GM21528 (cell line): ENCODE results near the gene DAGLB.
A peak's percentile ranks its signal among the peaks of the same experiment; 100 is the strongest.

ENCODE experiments used
- ATAC-seq: cut with Tn5 transposase; IDR thresholded peaks from one replicate; pipeline ENCODE4 v1.9.1; 2021; ENCODE audit warnings: mild to moderate bottlenecking, moderate library complexity; ENCODE audit not compliant: unreplicated experiment, low FRiP score

The DAGLB gene, protein sequence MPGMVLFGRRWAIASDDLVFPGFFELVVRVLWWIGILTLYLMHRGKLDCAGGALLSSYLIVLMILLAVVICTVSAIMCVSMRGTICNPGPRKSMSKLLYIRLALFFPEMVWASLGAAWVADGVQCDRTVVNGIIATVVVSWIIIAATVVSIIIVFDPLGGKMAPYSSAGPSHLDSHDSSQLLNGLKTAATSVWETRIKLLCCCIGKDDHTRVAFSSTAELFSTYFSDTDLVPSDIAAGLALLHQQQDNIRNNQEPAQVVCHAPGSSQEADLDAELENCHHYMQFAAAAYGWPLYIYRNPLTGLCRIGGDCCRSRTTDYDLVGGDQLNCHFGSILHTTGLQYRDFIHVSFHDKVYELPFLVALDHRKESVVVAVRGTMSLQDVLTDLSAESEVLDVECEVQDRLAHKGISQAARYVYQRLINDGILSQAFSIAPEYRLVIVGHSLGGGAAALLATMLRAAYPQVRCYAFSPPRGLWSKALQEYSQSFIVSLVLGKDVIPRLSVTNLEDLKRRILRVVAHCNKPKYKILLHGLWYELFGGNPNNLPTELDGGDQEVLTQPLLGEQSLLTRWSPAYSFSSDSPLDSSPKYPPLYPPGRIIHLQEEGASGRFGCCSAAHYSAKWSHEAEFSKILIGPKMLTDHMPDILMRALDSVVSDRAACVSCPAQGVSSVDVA

DNA sequence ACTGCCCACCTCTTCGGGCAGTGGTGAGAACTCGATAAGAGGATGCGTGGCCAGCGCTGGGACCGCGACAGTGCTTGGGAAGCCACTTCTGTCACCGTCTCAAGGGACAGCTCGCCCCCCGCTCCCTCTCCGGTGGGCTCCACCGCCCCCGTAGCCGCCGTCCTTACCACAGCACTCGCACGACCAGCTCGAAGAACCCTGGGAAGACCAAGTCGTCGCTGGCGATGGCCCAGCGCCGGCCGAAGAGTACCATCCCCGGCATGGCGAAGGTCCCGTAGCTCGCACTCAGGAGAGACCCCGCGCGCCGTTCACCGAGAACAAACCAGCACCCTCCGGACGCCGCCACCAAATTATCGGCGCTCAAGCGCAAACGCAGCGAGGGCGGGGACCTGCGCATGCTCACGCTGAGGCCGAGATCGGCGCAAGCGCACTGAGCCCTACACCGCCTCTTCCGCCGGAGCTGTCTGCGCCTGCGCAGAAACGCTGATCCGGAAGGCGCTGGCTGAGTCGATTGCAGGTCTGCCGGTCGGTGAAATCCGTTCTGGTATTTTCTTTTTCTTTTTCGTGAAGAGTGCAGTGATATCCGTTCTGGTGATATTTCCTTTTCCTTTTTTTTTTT lies at the start of gene DAGLB:
Gene DAGLB (minus strand): TSS at position 374 of the 619 bp plus-strand sequence. CDS start 112 bp downstream, at position 262.
- peak; percentile 81 for ATAC-seq

DNA sequence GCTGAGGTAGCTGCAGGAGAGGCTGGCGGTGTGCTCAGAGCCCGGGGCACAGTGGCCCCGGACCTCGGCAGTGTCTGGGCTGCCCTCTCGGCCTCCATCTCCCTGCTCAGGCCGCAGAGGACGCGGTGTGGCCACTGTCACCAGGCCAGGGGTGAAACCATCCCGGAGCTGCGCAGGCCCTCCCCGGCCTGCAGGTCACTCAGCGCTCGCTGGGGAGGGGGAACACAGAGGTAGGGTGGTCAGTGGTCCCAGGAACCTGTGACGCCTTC lies 49.8 kb upstream of the DAGLB start:
- ATAC-seq: no peak

DNA sequence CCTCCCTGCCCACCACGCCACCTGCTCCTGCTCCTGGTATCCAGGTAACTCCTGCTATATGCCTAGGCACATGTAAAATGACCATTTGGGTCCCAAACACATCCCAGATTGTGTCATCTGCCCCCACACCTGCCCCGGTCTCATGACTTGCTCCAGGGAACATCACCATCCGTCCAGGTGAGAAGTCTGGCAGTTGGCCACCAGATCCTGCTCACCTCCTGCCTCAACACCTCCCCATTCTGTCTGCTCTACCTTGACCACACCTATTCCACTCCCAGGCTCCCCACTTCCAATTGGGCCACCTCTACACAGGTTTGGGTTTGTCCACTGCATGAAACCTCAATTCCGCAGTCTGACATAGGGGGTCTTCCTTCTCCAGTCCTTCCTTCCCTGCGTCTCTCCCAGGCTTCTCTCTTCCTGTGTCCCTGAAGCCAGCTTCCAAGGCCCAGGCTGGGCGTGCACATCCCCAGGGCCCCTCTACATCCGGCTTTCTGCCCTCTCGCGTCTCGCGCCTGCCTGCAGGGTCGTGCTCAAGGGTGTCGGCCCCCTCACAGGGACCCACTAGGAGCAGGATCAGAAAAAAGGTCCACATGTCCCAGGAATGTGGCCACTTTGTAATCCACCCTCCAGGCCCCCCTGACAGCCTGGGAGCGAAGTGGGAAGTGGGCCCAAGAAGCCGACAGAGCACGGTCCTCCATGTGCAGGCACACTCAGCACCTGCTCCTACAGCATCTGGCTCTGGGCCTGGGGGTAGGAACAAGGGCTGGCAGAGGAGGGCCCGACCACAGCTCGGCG lies 49.3 kb upstream of the DAGLB start:
- no peak for ATAC-seq

DNA sequence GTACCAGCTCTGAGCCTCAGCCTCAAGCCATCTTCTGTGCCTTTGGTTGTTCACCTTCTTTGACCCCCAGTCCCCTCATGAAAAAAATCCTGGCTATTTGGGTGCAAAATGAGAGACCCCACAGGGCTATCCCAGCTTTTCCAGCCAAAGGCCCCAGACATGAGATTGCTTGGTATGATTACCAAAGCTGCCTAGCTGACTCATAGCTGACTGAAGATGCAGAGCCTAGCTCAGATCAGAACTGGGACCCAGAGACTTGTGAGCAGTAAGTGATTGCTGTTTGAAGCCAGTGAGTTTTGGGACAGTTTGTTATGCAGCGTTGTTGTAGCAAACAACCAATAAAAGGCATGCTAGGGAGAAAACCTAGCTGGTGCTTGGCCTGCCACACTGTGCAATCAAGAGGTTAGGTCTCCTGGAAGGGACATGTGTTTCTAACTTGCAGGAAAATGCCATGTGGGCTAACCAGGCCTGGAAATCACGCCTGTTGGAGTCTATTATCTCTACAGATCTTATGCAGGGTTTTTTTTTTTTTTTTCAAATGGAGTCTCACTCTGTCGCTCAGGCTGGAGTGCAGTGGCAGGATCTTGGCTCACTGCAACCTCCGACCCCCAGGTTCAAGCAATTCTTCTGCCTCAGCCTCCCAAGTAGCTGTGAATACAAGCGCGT lies 48.0 kb upstream of the DAGLB start:
- ATAC-seq: no peak

DNA sequence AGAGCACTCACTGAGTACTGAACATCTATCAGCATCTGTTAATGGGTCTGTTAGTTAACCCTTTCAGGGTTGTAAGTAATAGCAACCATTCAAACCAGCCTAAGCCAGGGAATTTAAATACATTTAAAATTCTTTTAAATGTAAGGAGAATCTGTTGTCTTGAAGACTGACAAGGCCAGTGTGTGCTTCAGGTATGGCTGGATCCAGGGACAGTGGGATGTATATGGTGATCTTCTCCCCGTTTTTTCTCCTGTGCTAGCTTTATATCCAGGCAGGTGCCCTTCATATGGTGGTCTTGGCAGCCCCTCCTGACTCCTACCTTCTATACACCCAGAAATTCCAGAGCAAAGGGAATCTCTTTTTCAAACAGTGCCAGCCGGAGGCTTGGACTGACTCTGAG lies 46.6 kb upstream of the DAGLB start:
- no peak for ATAC-seq

DNA sequence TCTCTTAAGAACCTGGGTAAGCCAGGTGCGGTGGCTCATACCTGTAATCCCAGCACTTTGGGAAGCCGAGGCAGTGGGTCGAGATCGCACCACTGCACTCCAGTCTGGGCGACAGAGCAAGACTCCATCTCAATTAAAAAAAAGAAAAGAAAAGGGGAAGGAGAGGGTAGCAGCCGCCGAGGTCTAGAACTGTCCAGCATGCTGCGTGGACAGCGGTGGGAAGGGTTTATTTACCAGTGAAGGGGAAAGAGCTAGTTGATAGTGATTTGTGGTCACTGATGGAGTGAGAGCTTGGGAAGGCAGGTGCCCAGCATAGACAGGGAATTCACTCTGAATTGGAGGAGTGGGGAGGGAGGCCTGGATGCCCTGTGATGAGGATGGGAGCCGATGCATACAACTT lies 43.4 kb upstream of the DAGLB start:
- no peak for ATAC-seq

DNA sequence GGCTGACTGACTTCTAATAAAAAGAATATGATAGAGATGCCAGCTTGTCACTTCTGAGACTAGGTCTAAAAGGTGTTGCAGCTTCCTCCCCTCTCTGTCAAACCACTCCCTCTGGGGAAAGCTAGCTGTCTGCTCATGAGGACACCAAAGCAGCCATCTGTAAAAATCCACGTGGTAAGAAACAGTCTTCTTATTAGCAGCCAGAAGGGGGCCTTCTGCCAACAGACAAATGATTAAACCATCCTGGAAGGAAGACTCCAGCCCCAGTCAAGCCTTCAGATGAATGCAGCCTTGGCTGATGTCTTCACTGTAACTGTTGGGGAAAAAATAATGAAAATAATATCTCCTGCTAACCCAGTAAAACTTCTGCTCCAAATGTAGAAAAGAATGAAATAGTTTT lies 41.9 kb upstream of the DAGLB start:
- ATAC-seq: no peak

DNA sequence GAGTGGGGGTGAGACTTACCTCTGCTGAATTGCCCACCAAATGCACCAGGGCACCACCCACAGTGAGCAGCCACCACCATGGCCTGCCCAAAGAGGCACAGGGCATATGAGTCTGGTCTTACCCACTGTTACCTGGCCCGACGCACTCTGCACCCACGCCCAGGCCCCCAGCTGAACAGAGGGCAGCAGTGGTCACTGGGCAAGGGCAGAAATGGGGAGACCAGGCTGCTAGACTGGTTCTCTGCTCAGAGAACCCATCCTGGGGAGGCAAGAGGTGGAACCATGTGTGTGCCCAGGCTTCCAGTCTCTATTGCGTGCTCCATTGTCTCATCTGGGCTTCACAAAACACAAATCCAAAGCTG lies 39.4 kb upstream of the DAGLB start:
- no peak for ATAC-seq

DNA sequence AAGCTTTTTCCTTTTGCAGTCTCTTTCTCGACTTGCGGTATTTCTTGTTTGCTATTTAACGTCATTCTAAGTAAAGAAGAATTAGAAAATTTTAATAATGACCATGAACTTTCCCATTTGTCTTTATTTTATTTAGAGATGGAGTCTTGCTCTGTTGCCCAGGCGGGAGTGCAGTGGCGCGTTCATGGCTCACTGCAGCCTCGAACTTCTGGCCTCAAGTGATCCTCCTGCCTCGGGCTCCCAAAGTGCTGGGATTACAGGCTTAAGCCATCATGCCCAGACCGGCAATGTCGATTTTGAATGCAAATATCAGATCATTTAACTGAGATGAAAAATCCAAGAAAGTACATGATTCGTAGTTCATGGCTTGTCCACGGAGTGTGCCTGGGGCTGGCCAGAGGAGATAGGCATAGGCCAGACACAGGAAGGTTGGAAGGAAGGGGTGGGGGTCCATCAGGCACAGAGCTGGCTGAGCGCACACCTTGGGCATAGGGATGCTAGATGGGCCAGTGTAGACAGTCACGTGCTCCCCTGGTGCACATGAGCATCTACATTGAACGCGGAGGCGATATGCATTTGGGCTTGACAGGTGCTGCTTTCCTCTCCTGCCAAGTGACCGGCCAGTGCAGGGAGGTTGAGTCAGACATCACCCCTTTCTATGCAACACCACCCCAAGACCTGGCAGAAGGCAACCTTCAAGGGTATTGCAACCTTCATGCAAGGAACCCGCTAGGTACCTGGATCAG lies 38.9 kb upstream of the DAGLB start:
- no peak for ATAC-seq

DNA sequence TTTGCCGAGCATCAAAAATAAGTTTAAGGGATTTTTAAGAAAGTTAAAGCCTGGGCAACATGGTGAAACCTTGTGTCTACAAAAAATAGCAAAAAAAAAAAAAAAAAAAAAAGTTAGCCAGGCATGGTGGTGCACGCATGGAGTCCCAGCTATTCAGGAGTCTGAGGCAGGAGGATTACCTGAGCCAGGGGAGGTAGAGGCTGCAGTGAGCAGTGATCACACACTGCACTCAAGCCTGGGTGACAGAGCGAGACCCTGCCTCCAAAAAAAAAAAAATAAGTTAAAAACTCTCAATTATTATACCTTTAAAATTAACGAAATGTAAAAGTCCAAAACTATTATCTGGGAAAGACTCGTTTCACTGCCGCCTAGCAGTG lies 35.0 kb upstream of the DAGLB start:
- ATAC-seq: no peak

DNA sequence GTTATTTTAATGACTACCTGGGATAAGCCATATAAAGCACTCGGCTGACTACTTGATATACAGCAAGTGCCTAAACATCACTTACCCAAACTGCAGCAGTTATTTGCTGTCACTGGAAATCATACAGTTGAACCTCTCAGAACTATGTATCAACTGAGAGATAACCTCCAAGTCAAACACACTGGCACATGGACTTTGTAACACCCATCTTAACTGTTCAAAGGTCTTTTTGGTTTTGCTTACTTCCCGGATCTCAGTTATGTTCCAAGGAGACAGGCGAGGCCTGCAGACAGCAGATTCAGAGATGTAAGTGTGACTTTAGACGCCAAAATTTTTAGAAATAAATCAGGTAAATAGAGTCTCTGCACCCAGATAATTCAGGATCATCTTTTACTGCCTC lies 34.6 kb upstream of the DAGLB start:
- no peak for ATAC-seq

DNA sequence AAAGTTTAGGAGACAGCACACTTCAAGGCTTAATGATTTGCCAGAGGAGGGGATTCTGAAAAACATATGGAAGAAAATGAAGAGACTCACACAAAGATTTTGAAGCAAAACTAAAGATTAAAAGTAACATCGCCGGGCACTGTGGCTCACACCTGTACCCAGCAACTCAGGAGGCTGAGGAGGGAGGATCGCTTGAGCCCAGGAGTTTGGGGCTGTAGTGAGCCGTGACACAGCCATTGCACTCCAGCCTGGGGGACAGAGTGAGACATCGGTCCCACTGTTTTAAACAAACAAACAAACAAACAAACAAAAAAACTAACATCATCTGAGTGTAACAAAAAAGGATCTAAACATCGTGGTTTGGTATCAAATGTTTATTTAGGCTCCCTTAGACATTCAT lies 33.7 kb upstream of the DAGLB start:
- no peak for ATAC-seq

DNA sequence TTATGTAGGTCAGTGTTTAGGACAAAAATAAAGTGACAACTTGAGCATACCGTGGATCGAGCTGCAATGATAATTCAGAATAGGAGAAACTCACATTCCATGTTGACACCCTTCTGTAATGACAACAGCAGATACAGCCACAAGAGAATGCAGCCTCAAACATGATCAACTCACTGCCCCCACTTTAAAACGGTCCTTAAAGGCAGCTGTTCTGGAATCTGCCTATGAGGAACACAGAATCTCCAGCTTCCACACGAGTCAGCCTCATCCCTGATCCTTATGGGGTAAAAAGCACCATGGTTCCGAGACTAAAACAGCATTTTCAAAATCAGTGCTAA lies 32.5 kb upstream of the DAGLB start:
- ATAC-seq: no peak

DNA sequence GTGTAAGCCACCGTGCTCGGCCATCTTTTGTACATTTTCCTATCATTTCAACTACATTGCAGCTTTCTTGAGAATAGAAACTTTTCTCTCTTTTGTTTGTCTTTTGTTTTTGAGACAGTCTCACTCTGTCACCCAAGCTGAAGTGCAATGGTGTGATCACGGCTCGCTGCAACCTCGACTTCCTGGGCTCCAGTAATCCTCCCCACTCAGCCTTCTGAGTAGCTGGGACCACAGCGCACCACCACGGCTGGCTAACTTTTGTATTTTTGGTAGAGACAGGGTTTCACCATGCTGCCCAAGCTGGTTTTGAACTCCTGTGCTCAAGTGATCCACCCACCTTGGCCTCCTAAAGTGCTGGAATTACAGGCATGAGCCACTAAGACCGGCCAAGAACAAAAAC lies 31.3 kb upstream of the DAGLB start:
- no peak for ATAC-seq

DNA sequence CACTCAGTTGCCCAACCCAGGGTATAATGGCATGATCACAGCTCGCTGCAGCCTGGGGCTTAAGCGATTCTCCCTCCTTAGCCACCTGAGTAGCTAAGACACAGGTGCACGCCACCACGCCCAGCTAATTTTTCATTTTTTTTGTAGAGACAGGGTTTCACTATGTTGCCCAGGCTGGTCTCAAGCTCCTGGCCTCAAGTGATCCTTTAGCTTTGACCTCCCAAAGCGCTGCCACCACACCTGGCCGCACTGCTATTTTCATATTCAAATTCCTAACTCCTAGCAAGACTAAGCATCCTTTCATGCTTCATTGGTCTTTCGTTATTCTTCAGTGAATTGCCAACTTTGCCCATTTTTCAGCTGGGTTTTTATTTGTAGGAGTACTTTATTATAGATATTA lies 30.4 kb upstream of the DAGLB start:
- no peak for ATAC-seq

DNA sequence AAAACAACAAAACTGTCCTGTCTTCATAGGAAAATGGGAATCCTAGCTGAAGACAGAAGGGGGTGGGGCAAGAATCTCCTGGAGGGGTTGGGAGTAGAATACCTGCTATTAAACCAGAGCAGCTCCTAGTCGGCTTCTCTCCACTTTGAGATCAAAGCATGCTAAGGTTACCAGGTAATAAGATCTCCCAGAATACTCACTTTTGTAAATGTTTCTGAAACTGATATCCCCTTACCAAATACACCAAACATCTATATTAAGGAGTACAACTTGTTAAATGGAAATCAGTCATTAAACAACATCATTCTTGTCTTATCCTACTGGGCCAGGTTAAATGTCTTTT lies 29.5 kb upstream of the DAGLB start:
- ATAC-seq: no peak

DNA sequence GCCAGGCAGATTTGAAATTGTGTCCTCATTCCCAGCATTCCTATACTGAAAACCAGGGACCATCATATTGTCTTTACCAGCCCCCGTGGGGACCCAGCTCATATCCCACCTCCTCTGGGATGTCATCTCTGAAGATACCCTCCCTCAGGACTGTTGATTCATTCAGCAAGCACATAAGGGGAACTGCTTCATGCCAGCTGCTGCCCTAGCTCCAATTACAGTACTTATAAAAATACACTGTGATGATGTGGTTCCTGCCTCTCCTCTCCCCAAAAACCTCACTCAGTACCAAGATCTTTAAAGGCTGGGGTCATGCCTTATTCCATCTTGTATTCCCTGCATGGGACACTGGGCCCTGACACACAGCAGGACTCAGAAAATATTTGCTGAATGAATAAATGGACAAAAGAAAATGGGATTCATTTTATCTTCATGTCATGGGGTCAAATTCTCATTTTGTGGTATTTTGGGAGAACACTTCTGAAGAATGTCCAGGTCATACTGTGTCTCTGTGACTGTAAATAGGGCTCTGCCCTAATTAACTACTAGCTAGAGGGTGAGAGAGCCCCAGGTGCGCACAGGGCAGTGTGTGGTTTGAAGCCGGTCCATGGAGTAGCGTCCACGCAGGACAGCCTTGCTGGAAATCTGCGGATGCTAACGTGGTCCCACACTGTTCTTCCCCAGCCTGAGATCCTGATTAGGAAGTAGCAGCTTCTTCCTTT lies 29.0 kb upstream of the DAGLB start:
- ATAC-seq: no peak

DNA sequence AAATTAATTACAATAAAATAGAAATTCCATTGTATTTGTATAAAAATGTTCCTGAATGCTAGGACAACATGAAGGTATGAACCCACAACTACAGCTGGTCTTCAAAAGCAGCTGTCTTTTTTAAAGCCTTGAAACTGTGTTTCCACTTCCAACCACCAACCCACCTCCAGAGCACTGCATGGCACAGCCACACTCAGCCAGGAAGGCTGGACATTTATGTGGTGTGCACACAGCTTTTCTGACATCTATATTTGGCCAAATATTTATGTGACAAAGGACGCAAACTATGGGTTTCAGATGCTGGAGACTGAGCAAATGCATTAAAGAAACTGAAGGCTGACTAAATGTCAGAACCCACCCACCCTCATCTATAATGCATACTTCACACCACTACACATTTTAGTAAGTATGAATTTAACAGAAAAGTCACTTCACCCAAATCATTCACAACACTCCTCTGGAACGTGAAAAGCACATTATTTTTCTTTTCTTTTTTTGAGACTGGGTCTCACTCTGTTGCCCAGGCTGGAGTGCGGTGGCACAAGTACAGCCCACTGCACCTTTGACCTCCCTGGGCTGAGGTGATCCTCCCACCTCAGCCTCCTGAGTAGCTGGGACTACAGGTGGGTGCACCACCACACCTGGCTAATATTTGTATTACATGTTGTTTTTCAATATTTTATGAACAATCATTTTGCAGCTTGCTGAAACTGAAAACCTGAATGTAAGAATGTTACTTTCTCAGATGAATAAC lies 27.9 kb upstream of the DAGLB start:
- no peak for ATAC-seq

DNA sequence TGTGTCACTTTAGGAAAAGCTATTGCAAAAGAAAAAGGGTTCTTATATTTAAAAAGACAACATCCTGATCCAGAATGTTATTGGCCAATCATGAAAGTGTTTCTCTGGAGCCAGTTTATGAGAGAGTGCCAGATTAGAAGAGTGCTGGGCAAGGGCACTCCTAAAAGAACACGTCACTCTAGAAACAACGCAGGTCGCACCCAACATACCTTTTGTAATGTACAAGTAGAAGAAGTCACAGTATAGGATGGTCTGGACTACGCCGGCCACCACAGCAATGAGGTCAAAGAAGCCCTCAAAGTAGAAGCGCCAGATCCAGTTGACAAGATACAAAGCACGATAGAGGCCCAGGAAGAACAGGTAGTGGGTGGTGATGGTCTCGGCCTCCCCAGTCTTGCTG lies 18.1 kb upstream of the DAGLB start:
- ATAC-seq: no peak
